HCT116 (cell line): Measurements from ENCODE around the gene DYNC1I1. TPM values are rescaled to one million over a fixed set of nuclear protein-coding genes. Genes with fewer than 3 reads are reported as not detected.

ENCODE experiments used
- ATAC-seq: fragments of 200-7000 bp; cut with Tn5 transposase; 2 replicates; pipeline ENCODE4 v1.9.1; 2020; ENCODE audit warnings: mild to moderate bottlenecking, moderate library complexity
- BruUV-seq: library from RNA; stranded (reverse); fragments of 400-500 nt; replicated peaks from 2 replicates; lab custom pipeline; 2021; lab: Mats Ljungman, UMichigan
- CTCF ChIA-PET: fragments of 300-600 bp; sonication (Branson Sonifier 250); formaldehyde crosslinking; loops from one replicate; lab custom pipeline; 2021; ENCODE audit warnings: antibody characterized with exemption; lab: Charles Lee
- POLR2A ChIA-PET: fragments of 300-600, 350-600 bp; sonication (Branson Sonifier 250); formaldehyde crosslinking; loops from one replicate; lab custom pipeline; 2021; ENCODE audit warnings: antibody characterized with exemption; lab: Charles Lee
- RAD21 ChIA-PET, 2 experiments: fragments of 300-600 bp; sonication (Branson Sonifier 250); formaldehyde crosslinking; loops; one replicate each; lab custom pipeline; 2023; ENCODE audit warnings: low total read pairs in 2 of 2; ENCODE audit not compliant: uncharacterized antibody in 2 of 2, unreplicated experiment in 2 of 2, low non-redundant PET in 1 of 2; lab: Charles Lee
- DNase-seq: peaks from one replicate; pipeline ENCODE4 v3.0.0-alpha.2; 2010; ENCODE audit warnings: low read depth, low spot score
- H2AFZ ChIP-seq: fragments of 200-600 bp; shearing (Covaris generic), sonication (generic); 2 replicates; pipeline ENCODE4 v1.6.1; 2017; ENCODE audit warnings: low read depth, mixed run types, mixed read lengths, antibody characterized with exemption, low read length; ENCODE audit not compliant: poor library complexity, severe bottlenecking
- H3K27ac ChIP-seq: 2 replicates; pipeline ENCODE4 v1.5.1; 2012; ENCODE audit warnings: low read depth, low read length
- H3K27me3 ChIP-seq: fragments of 200-600 bp; sonication (generic); 2 replicates; pipeline ENCODE4 v1.6.1; 2016; ENCODE audit warnings: mixed run types, low read length, mixed read lengths; ENCODE audit not compliant: insufficient read depth
- H3K36me3 ChIP-seq, 2 experiments: fragments of 200-500 bp in 1 of 2; fragments of 200-600 bp in 1 of 2; sonication (Bioruptor generic) in 1 of 2; sonication (generic) in 1 of 2; 2 replicates each; pipeline versions ENCODE4 v1.5.1 to v1.6.1; 2014 to 2016; ENCODE audit warnings: low read length in 2 of 2, inconsistent platforms in 1 of 2, mixed read lengths in 1 of 2, mixed run types in 1 of 2; ENCODE audit not compliant: insufficient read depth in 2 of 2, control insufficient read depth in 1 of 2
- H3K4me1 ChIP-seq, 2 experiments: fragments of 200-600 bp in 1 of 2; sonication (generic) in 1 of 2; 2 replicates each; pipeline versions ENCODE4 v1.5.1 to v1.6.1; 2012 to 2017; ENCODE audit warnings: low read length in 2 of 2, inconsistent platforms in 1 of 2, mild to moderate bottlenecking in 1 of 2, mixed read lengths in 1 of 2, mixed run types in 1 of 2, moderate library complexity in 1 of 2; ENCODE audit not compliant: insufficient read depth in 2 of 2, control insufficient read depth in 1 of 2
- H3K4me2 ChIP-seq: fragments of 200-600 bp; sonication (generic); 2 replicates; pipeline ENCODE4 v1.6.1; 2017; ENCODE audit warnings: mixed run types, low read length, mixed read lengths
- H3K4me3 ChIP-seq, 2 experiments: fragments of 200-600 bp in 1 of 2; sonication (generic) in 1 of 2; replicated peaks in 1 of 2; 2 replicates each; pipeline ENCODE4 v1.5.1; 2011 to 2016; ENCODE audit warnings: low read length in 2 of 2, control low read depth in 1 of 2, low read depth in 1 of 2, mild to moderate bottlenecking in 1 of 2, mixed read lengths in 1 of 2, mixed run types in 1 of 2
- H3K79me2 ChIP-seq: fragments of 200-600 bp; sonication (generic); 2 replicates; pipeline ENCODE4 v1.6.1; 2017; ENCODE audit warnings: mild to moderate bottlenecking, mixed run types, low read length, moderate library complexity, mixed read lengths; ENCODE audit not compliant: insufficient read depth
- H3K9ac ChIP-seq: fragments of 200-600 bp; sonication (generic); 2 replicates; pipeline ENCODE4 v1.6.1; 2016; ENCODE audit warnings: low read length, mixed read lengths
- H3K9me2 ChIP-seq: fragments of 200-600 bp; sonication (generic), shearing (Covaris generic); 2 replicates; pipeline ENCODE4 v1.6.1; 2017; ENCODE audit warnings: mixed run types, mild to moderate bottlenecking, moderate library complexity; ENCODE audit not compliant: insufficient read depth
- H3K9me3 ChIP-seq, 2 experiments: fragments of 200-500 bp in 1 of 2; fragments of 200-600 bp in 1 of 2; sonication (Bioruptor generic) in 1 of 2; sonication (generic) in 1 of 2; 2 replicates each; pipeline ENCODE4 v1.6.1; 2014 to 2017; ENCODE audit warnings: low read length in 2 of 2, mixed read lengths in 2 of 2, inconsistent platforms in 1 of 2, low read depth in 1 of 2, mild to moderate bottlenecking in 1 of 2, mixed run types in 1 of 2, moderate library complexity in 1 of 2; ENCODE audit not compliant: control insufficient read depth in 1 of 2, insufficient read depth in 1 of 2
- H4K20me1 ChIP-seq: fragments of 200-600 bp; sonication (generic), shearing (Covaris generic); 2 replicates; pipeline ENCODE4 v1.6.1; 2017; ENCODE audit warnings: mixed run types, mild to moderate bottlenecking, moderate library complexity; ENCODE audit not compliant: insufficient read depth
- CEBPB ChIP-seq: IDR thresholded peaks from 2 replicates; pipeline ENCODE4 v1.6.1; 2012; ENCODE audit warnings: low read depth
- ELF1 ChIP-seq: IDR thresholded peaks from 2 replicates; pipeline ENCODE4 v1.6.1; 2012; ENCODE audit warnings: low read depth, borderline replicate concordance
- EZH2 ChIP-seq: fragments of 200-600 bp; sonication (generic); IDR thresholded peaks from 2 replicates; pipeline ENCODE4 v1.6.1; 2017; ENCODE audit warnings: antibody characterized with exemption, mixed run types
- EZH2phosphoT487 ChIP-seq: fragments of 200-600 bp; IDR thresholded peaks from 2 replicates; pipeline ENCODE4 v1.6.1; 2018; ENCODE audit warnings: antibody characterized with exemption, borderline replicate concordance
- FOSL1 ChIP-seq: IDR thresholded peaks from 2 replicates; pipeline ENCODE4 v1.6.1; 2012; ENCODE audit warnings: low read depth
- JUND ChIP-seq: IDR thresholded peaks from 2 replicates; pipeline ENCODE4 v1.6.1; 2012
- POLR2A ChIP-seq: IDR thresholded peaks from 2 replicates; pipeline ENCODE4 v1.7.0; 2011; ENCODE audit warnings: borderline replicate concordance; ENCODE audit not compliant: insufficient read depth, insufficient read length; ENCODE audit errors: extremely low read depth
- RAD21 ChIP-seq: IDR thresholded peaks from 2 replicates; pipeline ENCODE4 v1.6.1; 2012; ENCODE audit warnings: low read depth, mild to moderate bottlenecking
- SIN3A ChIP-seq: IDR thresholded peaks from 2 replicates; pipeline ENCODE4 v1.6.1; 2012; ENCODE audit warnings: low read depth
- SP1 ChIP-seq: IDR thresholded peaks from 2 replicates; pipeline ENCODE4 v1.6.1; 2012; ENCODE audit warnings: low read depth
- SRF ChIP-seq: IDR thresholded peaks from 2 replicates; pipeline ENCODE4 v1.6.1; 2012; ENCODE audit warnings: low read depth
- TCF7L2 ChIP-seq: IDR thresholded peaks from 2 replicates; pipeline ENCODE4 v1.7.0; 2011; ENCODE audit warnings: borderline replicate concordance, inconsistent platforms; ENCODE audit not compliant: insufficient read depth, insufficient read length; ENCODE audit errors: extremely low read depth
- YY1 ChIP-seq: IDR thresholded peaks from 2 replicates; pipeline ENCODE4 v1.6.1; 2011; ENCODE audit warnings: low read length, low read depth, moderate library complexity, mild to moderate bottlenecking; ENCODE audit not compliant: insufficient replicate concordance; ENCODE audit errors: extremely low read depth
- intact Hi-C: fragments of 100-400 bp; cut with micrococcal nuclease; formaldehyde crosslinking; loops from 2 replicates; pipeline ENCODE4 v1.10.0; 2022
- total RNA-seq: library from RNA; stranded (reverse); gene quantifications from one replicate; pipeline ENCODE4 v1.2.1, GENCODE V29; 2021; ENCODE audit not compliant: unreplicated experiment
- TF ChIP-seq, protein P1 (sequence below): IDR thresholded peaks from 2 replicates; pipeline ENCODE4 v1.6.1; 2011; ENCODE audit warnings: mild to moderate bottlenecking, low read length, moderate library complexity; ENCODE audit not compliant: insufficient replicate concordance; ENCODE audit errors: extremely low read depth
- TF ChIP-seq, protein P2 (sequence below): IDR thresholded peaks from 2 replicates; pipeline ENCODE4 v1.6.1; 2012; ENCODE audit warnings: low read depth
- TF ChIP-seq, protein P3 (sequence below): IDR thresholded peaks from 2 replicates; pipeline ENCODE4 v1.6.1; 2012
- TF ChIP-seq, protein P4 (sequence below), 3 experiments: fragments of 200-600 bp in 1 of 3; sonication (generic) in 1 of 3; IDR thresholded peaks in 2 of 3; conservative IDR thresholded peaks in 1 of 3; 2 replicates each; pipeline ENCODE4 v1.5.1; 2012 to 2017; ENCODE audit warnings: low read depth in 2 of 3, low read length in 2 of 3, antibody characterized with exemption in 1 of 3, borderline replicate concordance in 1 of 3, control low read depth in 1 of 3, mild to moderate bottlenecking in 1 of 3, mixed read lengths in 1 of 3, mixed run types in 1 of 3, moderate library complexity in 1 of 3; ENCODE audit not compliant: insufficient read depth in 1 of 3

Gene DYNC1I1
- total RNA-seq, 1 experiment from 2014 or later, result not detected

DNA sequence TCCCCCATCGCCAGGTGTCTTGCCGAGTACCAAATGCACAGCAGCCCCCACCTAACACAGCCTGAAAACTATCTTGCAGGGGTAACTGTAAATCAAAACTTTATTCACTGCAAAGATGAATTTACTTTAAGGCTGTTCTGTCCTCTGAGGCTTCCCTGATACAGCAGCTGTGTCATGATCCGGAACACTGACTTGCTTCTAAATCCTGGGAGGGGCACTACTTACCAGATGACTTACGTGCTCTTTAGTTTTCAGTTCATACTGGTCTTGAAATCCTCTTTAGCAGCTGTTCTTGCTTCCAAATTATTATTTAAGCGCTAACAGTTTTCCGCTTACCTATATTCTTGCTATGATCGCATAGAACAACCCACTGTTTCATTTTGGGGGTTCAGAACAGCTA, 4.9 kb downstream of the DYNC1I1 start:
- no peak overlapping the region for H3K4me3 ChIP-seq
- TF ChIP-seq, protein P1, sequence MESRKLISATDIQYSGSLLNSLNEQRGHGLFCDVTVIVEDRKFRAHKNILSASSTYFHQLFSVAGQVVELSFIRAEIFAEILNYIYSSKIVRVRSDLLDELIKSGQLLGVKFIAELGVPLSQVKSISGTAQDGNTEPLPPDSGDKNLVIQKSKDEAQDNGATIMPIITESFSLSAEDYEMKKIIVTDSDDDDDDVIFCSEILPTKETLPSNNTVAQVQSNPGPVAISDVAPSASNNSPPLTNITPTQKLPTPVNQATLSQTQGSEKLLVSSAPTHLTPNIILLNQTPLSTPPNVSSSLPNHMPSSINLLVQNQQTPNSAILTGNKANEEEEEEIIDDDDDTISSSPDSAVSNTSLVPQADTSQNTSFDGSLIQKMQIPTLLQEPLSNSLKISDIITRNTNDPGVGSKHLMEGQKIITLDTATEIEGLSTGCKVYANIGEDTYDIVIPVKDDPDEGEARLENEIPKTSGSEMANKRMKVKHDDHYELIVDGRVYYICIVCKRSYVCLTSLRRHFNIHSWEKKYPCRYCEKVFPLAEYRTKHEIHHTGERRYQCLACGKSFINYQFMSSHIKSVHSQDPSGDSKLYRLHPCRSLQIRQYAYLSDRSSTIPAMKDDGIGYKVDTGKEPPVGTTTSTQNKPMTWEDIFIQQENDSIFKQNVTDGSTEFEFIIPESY, result no peak
- TF ChIP-seq JUND, result no peak
- TF ChIP-seq, protein P2, sequence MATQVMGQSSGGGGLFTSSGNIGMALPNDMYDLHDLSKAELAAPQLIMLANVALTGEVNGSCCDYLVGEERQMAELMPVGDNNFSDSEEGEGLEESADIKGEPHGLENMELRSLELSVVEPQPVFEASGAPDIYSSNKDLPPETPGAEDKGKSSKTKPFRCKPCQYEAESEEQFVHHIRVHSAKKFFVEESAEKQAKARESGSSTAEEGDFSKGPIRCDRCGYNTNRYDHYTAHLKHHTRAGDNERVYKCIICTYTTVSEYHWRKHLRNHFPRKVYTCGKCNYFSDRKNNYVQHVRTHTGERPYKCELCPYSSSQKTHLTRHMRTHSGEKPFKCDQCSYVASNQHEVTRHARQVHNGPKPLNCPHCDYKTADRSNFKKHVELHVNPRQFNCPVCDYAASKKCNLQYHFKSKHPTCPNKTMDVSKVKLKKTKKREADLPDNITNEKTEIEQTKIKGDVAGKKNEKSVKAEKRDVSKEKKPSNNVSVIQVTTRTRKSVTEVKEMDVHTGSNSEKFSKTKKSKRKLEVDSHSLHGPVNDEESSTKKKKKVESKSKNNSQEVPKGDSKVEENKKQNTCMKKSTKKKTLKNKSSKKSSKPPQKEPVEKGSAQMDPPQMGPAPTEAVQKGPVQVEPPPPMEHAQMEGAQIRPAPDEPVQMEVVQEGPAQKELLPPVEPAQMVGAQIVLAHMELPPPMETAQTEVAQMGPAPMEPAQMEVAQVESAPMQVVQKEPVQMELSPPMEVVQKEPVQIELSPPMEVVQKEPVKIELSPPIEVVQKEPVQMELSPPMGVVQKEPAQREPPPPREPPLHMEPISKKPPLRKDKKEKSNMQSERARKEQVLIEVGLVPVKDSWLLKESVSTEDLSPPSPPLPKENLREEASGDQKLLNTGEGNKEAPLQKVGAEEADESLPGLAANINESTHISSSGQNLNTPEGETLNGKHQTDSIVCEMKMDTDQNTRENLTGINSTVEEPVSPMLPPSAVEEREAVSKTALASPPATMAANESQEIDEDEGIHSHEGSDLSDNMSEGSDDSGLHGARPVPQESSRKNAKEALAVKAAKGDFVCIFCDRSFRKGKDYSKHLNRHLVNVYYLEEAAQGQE, result no peak
- TF ChIP-seq EZH2, result no peak
- TF ChIP-seq RAD21, result no peak
- TF ChIP-seq SIN3A, result no peak
- TF ChIP-seq, protein P3, sequence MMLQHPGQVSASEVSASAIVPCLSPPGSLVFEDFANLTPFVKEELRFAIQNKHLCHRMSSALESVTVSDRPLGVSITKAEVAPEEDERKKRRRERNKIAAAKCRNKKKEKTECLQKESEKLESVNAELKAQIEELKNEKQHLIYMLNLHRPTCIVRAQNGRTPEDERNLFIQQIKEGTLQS, result no peak
- TF ChIP-seq POLR2A, result no peak
- TF ChIP-seq SP1, result no peak
- no peak for TF ChIP-seq CEBPB
- no peak for TF ChIP-seq SRF
- TF ChIP-seq TCF7L2, result no peak
- TF ChIP-seq, protein P4, sequence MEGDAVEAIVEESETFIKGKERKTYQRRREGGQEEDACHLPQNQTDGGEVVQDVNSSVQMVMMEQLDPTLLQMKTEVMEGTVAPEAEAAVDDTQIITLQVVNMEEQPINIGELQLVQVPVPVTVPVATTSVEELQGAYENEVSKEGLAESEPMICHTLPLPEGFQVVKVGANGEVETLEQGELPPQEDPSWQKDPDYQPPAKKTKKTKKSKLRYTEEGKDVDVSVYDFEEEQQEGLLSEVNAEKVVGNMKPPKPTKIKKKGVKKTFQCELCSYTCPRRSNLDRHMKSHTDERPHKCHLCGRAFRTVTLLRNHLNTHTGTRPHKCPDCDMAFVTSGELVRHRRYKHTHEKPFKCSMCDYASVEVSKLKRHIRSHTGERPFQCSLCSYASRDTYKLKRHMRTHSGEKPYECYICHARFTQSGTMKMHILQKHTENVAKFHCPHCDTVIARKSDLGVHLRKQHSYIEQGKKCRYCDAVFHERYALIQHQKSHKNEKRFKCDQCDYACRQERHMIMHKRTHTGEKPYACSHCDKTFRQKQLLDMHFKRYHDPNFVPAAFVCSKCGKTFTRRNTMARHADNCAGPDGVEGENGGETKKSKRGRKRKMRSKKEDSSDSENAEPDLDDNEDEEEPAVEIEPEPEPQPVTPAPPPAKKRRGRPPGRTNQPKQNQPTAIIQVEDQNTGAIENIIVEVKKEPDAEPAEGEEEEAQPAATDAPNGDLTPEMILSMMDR (IDR thresholded peaks at IDR 0.05 in 2 of 3, conservative IDR thresholded peaks at IDR 0.05 in 1 of 3; ENCODE audit: borderline replicate concordance in 1 of 3, insufficient read depth in 1 of 3, low read depth in 2 of 3, low read length in 2 of 3), result no peak
- TF ChIP-seq FOSL1, result no peak
- no peak for TF ChIP-seq ELF1
- no peak for TF ChIP-seq EZH2phosphoT487
- TF ChIP-seq YY1, result no peak
- RAD21 ChIA-PET, result no interaction called here
- H3K9me3 ChIP-seq, result no peaks in the 10 kb centered on the region
- no peaks in the 10 kb centered on the region for H3K4me1 ChIP-seq
- CTCF ChIA-PET, result no interaction called here
- intact Hi-C loops, result no loop called here
- H3K9ac ChIP-seq, result no peak overlapping the region
- no peak overlapping the region for H3K4me2 ChIP-seq
- H3K79me2 ChIP-seq, result no peaks in the 10 kb centered on the region
- no peaks in the 10 kb centered on the region for H3K9me2 ChIP-seq
- no peak overlapping the region for H3K27ac ChIP-seq
- DNase-seq (no peak), ATAC-seq (no peak)
- peaks cover 23% of the 10 kb centered on the region for H3K27me3 ChIP-seq
- H2AFZ ChIP-seq, result no peak overlapping the region
- H4K20me1 ChIP-seq, result no peaks in the 10 kb centered on the region
- POLR2A ChIA-PET, result no interaction called here
- BruUV-seq, result no TSS peak
- H3K36me3 ChIP-seq, result no peaks in the 10 kb centered on the region; a peak in 1 of 4 replicates
